ENCODE data around the gene ADAMTS8.

ADAMTS8 gene

GRCh38 chr11:130462101-130462885, 33.9 kb upstream of the ADAMTS8 start:
- no peak for DNase-seq

DNA sequence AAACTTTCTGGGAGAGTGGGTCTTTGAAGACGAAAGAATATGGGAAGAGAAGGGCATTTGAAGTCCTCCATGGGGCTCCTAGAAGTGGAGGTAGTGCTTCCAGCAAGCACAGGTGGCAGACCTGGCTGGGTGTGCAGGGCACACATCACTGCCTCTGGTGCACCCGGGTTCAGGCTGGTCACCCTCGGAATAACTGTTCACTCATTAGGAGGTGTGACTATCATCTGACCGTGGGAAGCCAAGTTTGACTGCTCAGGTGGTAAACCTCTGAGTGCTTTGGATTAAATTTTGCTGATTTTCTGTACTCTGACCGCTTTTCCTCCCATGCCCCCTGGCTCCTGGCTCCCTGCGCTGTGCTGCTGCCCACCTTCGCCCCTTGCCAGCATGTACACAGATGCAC, 31.1 kb upstream of the ADAMTS8 start:
- no peak for DNase-seq

DNA sequence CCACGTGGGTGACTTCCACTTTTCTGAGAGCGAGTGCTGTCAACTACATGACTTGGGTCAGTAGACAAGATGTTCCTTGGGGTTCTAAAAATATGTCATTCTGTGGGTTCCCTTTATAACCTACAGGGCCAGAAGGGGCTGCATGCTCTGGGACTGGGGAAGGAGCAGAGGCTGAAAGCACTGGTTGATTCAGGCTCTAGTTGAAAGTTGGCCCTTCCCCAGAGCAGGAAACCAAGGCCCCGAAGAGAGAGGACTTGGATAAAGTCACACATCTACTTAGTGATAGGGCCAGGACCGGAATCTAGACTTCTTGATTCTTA, 30.0 kb upstream of the ADAMTS8 start:
- no peak for DNase-seq

DNA sequence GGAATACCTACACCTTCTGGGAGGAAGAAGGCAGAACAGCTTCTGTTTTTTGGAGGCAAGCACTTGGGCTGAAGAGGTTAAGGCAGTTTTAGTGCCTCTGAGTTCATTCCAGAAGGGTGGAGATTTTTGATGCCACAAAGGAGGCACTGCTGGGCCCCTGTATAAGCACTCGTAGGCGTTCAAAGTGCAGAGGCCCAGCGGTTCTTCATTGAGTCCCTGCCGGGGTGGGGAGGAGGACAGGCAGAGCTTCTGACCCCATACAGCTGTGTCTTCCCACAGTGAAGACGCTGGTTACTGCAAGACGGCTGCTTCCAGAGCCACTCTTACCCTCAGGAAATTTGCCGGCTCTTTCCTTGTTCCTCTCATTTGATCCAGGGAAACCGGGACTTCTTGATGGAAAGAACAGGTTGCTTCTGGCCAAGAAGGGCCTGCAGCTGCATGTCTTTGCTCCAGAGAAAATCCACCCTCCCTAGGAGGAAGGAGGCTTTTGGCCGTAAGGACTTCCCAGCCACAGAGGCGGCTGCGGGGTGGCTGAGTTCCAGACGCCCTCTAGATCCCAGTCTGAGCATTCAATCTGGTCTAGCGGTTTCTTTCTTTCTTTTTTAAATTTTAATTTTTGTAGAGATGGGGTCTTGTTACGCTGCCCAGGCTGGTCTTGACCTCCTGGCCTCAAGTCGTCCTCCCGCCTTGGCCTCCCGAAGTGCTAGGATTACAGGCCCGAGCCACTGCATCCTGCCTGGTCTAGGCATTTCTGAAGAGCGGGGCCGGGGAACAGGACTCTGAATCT, 29.4 kb upstream of the ADAMTS8 start:
- DNase-seq: no peak

DNA sequence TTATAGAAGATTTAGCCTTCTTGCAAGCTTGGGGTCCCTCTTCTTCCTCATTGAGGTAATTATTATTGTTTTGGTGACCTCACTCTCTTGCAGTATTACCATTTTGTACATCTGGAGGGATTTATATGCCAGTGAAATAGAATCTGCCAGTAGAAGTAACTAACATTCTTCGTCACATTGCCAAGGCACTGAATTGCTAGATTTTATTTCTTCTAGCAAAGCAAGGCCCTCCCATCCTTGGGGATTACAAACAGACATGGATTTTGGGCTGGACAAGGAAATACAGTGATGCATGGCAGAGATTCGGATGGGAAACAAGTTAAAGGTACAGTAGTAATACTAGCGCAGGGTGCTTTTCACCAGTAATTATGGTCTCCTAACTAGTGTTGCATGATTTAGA, 27.9 kb upstream of the ADAMTS8 start:
- no peak for DNase-seq

DNA sequence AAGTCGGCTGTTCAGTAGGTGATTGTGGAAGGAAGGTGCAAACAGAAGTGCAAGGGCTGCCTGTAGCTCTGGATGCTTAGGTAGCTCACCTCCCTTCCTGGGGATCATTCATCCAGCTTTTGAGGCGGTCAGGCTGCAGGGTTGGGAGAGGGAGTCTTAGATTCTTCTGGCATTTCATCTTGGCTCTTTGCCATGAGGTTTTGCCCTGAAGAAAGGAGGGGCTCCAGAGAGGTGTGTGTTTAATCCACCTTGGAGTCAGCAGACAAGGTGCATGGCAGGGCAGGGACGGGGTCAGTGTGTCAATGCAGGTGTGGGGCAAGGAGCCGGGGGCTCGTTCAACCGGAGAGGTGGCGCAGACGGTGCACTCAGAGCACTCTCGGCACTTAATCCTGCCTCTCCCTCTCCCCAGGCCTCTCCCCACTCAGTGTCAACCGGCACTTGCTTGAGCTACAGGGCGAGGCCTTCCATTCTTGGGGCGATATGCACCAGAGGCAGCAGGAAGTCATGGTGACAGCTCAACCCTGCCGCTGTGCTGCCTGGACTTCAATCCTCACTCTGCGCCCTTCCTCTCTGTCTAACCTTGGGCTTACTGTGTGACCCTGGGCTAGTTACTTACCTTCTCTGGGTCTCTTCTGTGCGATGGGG, 27.2 kb upstream of the ADAMTS8 start:
- DNase-seq: no peak

DNA sequence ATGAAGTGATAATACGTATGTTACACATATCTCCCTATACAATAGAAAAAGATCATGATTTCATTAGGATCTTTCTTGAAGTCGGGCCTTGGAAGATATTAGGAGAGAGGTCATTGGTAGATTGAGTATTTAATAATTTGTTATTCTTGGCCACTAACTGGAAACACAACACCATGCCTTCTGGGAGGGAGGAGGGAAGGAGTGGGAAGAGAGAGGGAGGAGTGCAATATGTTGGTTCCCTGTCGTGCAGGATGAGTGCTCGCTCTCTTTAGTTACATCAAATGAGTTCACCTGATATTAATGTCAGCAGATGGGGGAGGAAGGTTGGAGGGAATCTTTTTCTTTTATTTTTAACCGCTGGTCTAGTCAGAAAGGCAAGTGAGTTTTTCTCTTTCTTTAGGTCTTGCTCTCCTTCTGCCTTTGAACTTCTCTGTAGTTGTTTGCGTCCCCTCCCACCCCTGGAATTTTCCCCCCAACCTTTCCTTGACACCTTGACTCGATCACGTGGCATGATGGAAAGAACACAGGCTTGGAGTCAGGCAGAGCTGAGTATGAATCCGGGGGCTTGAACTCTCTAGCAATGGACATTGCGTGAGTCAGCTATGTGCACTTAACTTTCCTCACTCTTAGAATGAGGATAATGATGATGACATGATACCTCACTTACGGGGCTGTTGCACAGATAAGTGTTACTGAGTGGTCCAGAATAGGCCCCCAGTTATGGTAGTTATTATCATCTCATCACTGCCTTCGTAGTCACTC, 26.3 kb upstream of the ADAMTS8 start:
- no peak for DNase-seq

- DNase-seq: no peak
Observed at GRCh38 chr11:130452940-130453339, 24.5 kb upstream of the ADAMTS8 start.

DNA sequence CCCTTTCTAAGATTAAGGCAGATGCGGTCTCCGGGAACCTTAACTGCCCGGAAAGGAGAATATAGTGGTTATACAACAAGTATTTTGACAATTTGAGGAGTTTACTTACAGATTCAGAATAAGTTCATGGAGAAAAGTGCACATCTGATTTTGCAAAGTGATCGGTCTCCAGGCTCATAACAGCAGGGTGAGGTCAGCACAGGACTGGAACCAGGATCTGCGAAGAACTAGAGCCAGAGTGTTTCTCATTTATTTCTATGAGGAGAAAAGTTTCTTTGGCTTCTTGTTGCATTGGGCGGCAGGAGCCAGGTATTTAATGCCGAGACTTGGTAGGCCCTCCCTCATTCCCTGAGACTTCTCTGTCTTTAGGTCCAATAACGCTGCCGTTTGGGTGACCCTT, 23.8 kb upstream of the ADAMTS8 start:
- no peak for DNase-seq

- DNase-seq: no peak
Observed at GRCh38 chr11:130451231-130452019, 23.0 kb upstream of the ADAMTS8 start.

DNA sequence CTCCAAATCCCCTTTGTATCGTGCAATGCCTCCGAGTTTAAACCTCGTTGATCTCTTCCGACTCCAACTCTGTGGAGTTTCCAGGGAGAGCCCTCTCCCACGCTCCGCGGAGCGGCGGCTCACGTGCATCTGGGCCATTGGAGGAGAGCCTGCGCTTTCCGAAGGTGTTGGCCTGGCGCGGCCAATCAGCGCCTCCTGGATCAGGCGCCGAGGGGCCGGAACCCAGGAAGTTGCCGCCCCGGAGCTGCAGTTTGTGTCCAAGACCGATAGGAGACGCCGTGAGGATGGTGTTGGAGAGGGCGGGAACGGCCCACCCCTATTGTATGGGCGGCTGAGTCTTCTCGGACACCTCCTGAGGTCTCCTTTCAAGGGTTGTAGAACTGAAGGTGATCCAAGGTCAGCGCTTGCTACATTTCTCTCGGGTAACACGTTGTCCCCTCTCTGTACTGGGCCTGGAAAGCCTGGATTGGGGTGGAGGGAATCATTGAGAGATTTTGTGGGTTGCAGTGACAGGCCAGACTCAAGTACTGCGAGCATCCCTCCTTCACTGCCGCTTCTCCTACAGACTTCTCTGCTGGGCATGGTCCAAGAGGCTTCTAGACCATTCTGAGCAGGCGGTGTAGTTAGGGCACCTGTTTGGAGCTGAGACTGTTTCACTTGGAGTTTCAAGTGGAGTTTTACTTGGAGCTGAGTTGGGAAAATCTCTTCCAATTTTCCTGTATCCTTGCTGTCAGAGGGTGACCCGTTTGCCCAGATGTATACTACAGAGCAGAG, 21.8 kb upstream of the ADAMTS8 start:
- no peak for DNase-seq

- no peak for DNase-seq
Observed at GRCh38 chr11:130449310-130449990, 21.0 kb upstream of the ADAMTS8 start.

GRCh38 chr11:130448416-130449309, 20.3 kb upstream of the ADAMTS8 start, which contains the start of gene ADAMTS15:
ADAMTS15 (plus strand) TSS chr11:130448645; CDS start chr11:130448974, 329 bp downstream.
- DNase-seq: peak; percentile 62

DNA sequence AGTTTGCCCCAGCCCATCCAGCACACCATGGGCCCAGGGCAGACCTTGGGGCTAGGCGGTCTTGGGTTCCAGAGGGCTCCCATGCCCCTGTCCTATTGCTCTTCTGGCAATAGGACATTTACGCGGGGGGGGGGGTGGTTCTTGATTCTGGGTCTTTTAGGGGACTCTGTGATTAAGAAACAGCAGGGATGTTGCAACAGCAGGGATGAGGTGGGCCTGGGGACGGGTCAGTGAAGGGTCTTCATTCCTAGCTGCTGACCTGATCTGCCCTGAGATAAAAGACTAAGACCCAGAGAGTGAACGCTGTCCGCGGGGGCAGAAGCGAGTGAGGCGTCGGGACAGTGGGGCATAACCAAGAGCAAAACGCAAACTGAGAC, 19.6 kb upstream of the ADAMTS8 start:
- DNase-seq: no peak

- DNase-seq: no peak
Observed at GRCh38 chr11:130445788-130446187, 17.4 kb upstream of the ADAMTS8 start.

- no peak for DNase-seq
Observed at GRCh38 chr11:130442737-130443136, 14.3 kb upstream of the ADAMTS8 start.

GRCh38 chr11:130441719-130442118, 13.3 kb upstream of the ADAMTS8 start:
- DNase-seq: no peak

- no peak for DNase-seq
Observed at GRCh38 chr11:130439876-130440275, 11.5 kb upstream of the ADAMTS8 start.

- peak; percentile 61 for DNase-seq
Observed at GRCh38 chr11:130439160-130439519, 10.7 kb upstream of the ADAMTS8 start.
